MM.1S (cell line): ENCODE results near the gene FAF1.

Experiments used
- EZH2phosphoT487 ChIP-seq: fragments of 300-600 bp; sonication (generic); IDR thresholded peaks from 2 replicates; pipeline ENCODE4 v1.6.1; 2018; ENCODE audit warnings: antibody characterized with exemption, low read length
- TF ChIP-seq, protein P1 (sequence below): fragments of 300-600 bp; sonication (generic); IDR thresholded peaks from 2 replicates; pipeline ENCODE4 v1.5.1; 2016; ENCODE audit warnings: antibody characterized with exemption, low read length, mixed read lengths

- TF ChIP-seq, protein P1, sequence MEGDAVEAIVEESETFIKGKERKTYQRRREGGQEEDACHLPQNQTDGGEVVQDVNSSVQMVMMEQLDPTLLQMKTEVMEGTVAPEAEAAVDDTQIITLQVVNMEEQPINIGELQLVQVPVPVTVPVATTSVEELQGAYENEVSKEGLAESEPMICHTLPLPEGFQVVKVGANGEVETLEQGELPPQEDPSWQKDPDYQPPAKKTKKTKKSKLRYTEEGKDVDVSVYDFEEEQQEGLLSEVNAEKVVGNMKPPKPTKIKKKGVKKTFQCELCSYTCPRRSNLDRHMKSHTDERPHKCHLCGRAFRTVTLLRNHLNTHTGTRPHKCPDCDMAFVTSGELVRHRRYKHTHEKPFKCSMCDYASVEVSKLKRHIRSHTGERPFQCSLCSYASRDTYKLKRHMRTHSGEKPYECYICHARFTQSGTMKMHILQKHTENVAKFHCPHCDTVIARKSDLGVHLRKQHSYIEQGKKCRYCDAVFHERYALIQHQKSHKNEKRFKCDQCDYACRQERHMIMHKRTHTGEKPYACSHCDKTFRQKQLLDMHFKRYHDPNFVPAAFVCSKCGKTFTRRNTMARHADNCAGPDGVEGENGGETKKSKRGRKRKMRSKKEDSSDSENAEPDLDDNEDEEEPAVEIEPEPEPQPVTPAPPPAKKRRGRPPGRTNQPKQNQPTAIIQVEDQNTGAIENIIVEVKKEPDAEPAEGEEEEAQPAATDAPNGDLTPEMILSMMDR, result no peak
- TF ChIP-seq EZH2phosphoT487, result no peak
These were observed 456.6 kb downstream of the FAF1 start for GRCh38 chr1:50503515-50503914.
